Endometrial microvascular endothelial cells (primary cell): ENCODE measurements around the gene MAP2K4. TPM values are rescaled to one million over a fixed set of nuclear protein-coding genes. Genes with fewer than 3 reads are reported as not detected.
"Not testable (repeated sequence)": the region's sequence is repeated elsewhere in the genome, so short reads cannot be mapped to it uniquely, and the experiment has no call there.

Experiments
- in situ Hi-C: cut with HindIII; loops from 2 replicates; pipeline ENCODE4 v1.10.0; 2017; ENCODE audit warnings: low sequenced_read_pairs, low pct_unique_long_range_greater_than_20kb; ENCODE audit errors: inconsistent ontology term
- total RNA-seq: library from RNA; depleted of rRNA; stranded (reverse); fragments of >200 nt; gene quantifications from one replicate; pipeline ENCODE4 v1.2.3, GENCODE V29; 2015; ENCODE audit errors: inconsistent ontology term

Gene MAP2K4
- 14.7 TPM for total RNA-seq

DNA sequence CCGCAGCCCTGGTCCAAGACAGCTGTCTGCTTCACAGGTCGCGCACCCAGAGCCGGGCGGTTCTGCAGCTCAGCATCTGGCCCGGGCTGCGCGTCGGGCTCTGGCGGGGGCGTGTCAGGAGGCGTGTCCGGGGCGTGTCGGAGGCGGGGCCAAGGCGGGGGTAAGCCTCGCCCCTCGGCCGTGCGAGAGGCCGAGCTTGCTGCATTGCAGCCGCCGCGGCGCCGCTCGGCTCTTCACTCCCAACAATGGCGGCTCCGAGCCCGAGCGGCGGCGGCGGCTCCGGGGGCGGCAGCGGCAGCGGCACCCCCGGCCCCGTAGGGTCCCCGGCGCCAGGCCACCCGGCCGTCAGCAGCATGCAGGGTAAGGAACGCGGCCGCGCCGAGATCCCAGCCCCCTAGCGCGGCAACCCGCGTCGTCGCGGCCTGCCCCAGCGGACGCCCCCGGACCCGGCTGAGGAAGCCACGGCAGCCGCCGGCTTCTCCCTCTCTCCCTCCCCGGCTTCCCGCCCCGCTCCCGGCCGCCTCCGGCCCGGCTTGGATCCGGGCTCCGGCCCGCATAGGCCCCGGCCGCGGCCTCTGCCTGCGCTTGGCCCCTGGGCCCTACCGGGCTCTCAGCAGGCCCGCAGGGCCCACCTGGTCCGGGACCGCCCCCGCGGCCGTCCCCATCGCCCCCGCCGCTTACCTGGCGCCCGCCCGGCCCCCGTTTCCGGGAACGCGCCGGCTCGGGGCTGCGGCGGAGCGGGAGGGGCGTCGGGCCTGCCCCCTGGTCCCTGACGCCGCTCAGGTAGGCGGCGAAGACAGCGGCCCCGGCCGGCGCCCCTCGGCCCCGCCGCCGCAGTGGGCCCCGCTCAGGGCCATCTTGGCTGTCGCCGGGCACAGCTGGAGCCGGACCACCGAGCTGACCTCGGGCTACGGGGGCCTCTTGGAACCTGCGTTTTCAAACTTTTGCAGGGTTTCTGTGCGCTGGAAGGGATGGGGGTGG lies at the start of gene MAP2K4:
MAP2K4 (plus strand) TSS at position 236 of the 981 bp plus-strand sequence; CDS start at position 246, 10 bp downstream.
- in situ Hi-C loops: no loop called here

DNA sequence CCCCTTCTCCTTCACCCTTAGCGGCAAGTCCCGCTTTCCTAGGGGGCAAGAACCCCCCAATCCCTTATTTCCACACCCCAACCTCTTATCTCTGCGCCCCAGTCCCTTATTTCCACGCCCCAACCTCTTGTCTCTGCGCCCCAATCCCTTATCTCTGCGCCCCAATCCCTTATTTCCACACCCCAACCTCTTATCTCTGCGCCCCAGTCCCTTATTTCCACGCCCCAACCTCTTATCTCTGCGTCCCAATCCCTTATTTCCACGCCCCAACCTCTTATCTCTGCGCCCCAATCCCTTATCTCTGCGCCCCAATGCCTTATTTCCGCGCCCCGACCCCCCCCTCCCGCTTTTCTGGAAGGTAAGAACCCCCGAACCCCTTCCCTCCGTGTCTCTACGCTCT lies 47.9 kb upstream of the MAP2K4 start:
- in situ Hi-C loops: not testable (repeated sequence)

DNA sequence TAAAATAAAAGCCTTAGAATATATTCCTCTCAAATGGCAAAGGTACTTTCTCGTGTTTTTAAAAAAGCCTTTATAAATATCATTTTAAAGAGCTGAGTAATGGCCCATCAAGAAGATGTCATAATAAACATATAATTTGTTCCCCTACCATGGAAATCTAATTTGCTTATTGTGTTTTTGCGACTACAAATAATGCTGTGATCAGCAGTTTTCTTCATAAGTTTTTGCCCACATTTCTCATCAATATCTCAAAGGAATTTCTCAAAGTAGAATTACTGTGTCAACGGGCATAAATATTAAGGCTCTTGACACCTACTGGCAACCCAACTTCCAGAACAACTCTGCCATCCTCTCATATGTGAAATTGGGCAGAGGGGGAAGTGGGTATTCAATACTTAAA lies 40.9 kb upstream of the MAP2K4 start:
- in situ Hi-C loops: no loop called here

DNA sequence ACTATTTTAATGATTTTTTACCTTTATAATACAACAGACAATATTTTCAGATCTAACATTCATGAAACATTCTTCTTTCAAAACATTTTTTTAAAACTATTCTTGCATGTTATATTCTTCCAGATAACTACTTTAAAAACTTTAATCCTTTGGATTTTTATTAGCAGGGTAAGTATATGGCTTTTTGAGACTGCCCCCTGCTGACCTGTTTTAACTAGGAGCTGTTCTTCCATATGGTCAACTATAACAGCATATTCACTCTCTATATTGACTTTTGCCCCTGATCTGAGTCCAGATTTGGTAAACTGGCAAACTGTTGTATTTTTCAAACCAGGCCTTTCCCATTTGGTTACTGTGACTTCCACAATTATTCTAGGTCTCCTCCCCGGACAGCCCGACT lies 39.9 kb upstream of the MAP2K4 start:
- in situ Hi-C loops: no loop called here

DNA sequence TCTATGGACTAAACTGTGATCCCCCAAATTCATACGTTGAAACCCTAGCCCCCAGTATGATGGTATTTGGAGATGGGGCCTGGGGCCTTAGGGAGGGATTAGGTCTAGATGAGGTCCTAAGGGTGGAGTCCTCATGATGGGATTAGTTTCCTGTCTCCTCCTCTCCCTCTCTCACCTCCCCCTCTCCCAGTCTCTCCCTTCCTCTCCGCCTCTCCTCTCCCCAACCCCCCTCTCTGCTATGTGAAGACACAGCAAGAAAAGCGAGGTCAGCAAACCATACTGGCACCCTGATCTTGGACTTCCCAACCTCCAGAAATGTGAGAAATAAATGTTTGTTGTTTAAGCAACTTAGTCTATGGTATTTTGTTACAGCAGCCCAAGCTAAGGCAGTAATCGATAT lies 38.8 kb upstream of the MAP2K4 start:
- in situ Hi-C loops: no loop called here

DNA sequence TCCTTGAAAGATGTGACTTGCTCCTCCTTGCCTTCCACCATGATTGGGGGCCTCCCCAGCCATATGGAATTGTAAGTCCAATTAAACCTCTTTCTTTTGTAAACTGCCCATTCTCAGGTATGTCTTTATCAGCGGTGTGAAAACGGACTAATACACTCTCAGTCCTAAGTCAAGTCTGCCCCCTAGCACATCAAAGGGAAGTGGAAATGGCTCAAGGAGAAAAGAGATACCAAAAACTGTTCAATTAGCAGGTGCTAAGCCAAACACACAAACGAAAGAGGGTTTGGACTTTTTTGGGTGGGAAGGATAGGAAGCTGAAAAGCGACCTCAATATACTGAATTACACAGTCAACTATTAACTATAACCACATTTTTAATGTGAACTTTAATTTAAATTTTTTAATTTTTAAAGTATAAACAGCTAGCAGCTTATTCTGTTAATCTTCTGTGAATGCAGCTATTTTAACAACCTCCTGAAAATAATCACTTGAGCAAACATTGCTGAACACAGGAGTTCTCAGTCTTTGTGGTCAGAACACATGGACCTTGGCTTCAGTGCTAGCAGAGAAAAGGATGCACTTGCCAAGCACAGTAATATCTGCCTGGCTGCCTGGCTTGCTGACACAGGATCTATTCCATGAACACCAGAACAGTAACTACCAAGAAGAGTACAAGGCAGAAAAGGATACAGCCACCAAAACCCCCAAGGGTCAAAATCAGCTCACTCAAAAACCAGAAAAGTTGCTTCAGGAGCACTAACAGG lies 34.3 kb upstream of the MAP2K4 start:
- in situ Hi-C loops: no loop called here

DNA sequence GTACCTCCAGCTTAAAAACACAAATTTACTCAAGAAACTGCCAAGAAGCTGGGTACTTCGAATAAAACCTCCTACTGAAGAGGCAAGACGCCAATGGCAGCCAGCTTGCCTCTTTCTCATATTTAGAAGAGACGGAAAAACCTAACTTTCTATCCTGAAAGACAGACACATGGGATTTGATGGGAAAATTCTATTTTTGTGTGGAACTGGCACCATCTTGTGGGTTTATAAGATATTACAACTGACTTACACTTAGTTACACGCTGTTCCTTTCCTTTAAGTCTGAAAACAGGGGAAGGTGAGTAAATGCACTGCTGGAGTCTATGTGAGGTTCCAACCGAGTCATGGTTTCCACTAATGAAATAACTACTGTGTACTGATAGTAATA lies 33.7 kb upstream of the MAP2K4 start:
- in situ Hi-C loops: no loop called here

DNA sequence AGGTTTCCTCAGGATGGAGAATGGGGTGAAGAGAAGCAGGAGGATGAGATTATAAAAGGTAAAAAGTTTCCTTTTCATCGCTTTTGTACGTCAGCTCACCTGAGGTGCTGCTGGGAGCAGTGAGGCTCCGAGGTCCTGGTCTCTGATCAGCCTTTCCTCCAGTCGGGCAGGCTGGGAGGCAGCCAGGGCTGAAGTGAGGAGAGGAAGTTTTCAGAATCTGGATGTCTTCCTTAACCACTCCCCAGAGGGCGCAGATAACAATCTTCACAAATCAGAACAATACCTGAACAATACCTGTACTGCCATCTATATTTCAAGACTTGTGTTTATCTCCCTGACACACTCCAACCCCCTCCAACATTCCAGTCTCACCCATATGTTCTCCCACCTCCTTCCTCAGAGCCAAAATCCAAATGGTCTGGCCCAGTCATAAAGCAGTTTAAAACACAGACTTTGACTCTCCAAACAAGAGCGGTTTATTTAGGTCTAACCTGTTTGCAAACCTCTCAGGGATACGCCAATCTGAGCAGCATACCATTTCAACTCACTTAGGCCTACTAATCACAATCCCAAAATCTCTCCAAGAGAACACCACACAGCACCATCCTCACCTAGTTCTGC lies 30.2 kb upstream of the MAP2K4 start:
- in situ Hi-C loops: no loop called here

DNA sequence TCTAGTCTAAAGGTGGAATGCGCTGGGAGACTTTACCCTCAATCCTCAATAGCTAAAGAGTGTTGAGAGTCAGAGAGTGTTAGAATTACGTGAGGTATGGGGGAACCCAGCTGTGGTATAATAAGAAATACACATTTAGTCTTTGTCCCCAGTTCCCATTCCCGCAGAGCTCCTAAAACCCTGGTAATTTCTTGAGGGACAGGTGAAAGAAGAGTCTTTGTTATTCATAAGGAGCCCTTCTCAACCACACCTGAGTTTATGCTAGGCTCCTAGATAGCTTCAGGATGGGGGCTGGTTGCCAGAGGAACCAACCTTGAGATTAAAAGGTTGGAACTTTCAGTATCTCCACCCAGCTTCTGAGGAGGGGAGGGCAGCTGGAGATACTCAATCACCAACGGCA lies 29.2 kb upstream of the MAP2K4 start:
- in situ Hi-C loops: no loop called here

DNA sequence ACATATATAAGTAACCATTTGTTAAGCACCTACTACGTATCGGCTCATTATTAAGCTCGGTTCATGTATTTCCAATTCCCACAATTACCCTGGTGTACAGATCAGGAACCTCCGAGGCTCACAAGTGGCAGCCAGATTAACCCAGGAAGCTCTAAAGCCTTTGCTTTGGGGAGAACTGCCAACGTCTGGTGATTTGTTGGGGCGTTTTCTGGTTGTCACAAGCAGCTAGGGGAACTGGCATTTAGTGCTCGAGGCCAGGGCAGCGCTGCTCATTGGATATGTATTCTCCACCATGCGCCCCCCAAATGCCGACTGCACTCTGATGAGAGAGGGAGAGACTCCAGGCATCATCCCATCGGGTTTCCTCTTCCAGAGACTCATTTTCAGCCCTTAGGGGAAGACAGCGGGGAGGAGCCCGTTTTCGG lies 23.9 kb upstream of the MAP2K4 start:
- in situ Hi-C loops: no loop called here

DNA sequence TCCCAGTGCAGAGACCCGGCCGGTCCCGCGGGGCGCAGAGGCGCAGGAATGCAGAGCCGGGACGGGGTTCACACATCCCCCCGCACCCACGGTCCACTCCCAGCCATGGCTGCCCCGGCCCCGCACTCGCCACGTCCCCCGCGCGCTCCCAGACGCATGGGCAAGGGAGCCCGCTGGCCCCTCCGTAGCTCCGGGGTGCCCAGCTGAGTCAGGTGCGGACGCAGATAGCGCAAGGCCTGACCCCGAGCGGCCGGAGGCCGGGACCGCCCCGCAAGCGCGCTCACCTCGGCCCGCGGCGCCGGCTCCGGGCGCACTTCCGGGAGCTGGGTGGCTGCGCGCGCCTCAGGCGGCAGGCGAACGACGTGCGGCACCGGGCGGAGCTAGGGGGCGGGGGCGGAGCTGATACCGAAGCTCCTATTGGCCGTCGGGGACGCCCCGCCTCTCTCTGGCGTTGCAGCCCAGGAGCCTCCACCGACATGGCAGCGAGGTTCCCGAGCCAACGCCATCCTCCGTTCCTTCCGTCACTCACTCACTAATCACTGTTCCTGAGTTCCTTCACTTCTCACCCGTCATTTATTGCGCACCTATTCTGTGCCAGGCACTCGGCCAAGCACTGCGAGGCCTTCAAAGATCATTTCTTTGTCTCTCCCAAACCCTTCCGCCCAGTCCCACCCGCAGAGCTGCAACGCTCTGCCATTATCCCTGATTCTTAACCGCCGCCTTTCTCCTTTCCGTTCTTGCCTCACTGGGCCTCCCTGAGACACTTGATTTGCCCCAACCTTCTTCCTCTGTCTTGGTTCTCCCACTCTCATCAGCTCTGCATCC lies 23.3 kb upstream of the MAP2K4 start, which contains the start of gene ZNF18:
ZNF18 (minus strand) TSS at position 329 of the 825 bp plus-strand sequence. CDS start 4,646 bp downstream, outside the sequence.
- in situ Hi-C loops: no loop called here

DNA sequence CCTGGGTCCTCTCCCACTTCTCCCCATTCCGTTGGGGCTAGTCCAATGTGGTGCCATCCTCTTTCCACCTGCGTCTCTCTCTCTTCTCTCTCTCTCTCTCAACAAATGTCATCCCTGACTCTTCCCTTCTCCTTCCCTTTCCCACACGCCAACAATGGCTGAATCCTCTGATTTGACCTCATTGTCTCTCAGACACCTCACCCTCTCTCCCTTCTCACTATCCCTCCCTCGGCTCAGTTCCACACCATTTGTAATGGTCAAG lies 22.8 kb upstream of the MAP2K4 start:
- in situ Hi-C loops: no loop called here

DNA sequence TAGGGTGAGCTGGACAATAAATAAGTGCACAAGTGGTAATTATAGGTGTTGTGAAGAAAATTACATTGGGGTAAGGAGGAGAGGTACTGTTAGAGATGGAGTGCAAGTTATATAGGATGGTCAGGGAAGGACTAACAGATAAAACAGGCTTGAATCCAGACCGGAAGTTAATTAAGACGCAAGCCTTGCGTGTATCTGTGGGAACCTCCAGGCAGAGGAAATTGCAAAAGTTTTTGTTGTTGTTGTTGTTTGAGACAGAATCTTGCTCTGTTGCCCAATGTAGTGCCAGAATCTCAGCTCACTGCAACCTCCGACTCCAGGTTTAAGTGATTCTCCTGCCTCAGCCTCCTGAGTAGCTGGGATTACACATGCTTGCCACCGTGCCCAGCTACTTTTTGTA lies 21.0 kb upstream of the MAP2K4 start:
- in situ Hi-C loops: no loop called here

DNA sequence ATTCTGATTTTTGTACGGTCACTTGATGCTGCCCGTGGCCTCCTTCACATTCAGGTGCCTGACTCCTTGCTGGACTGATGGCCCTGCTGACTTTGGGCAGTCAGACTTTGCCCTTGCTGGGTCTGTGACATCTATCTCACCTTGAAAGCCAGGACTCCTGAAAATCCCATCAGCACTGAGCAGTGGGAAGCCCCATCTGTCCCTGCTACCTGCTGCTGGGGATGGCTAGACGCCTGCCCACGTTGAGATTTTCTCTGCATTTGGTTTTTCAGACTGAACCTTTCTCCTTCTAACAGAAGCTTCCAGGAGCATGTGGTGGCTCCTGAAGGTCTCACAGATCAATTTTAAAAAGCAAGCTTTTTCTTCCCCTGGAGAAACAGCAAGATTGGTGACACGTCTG lies 13.2 kb upstream of the MAP2K4 start:
- in situ Hi-C loops: no loop called here

DNA sequence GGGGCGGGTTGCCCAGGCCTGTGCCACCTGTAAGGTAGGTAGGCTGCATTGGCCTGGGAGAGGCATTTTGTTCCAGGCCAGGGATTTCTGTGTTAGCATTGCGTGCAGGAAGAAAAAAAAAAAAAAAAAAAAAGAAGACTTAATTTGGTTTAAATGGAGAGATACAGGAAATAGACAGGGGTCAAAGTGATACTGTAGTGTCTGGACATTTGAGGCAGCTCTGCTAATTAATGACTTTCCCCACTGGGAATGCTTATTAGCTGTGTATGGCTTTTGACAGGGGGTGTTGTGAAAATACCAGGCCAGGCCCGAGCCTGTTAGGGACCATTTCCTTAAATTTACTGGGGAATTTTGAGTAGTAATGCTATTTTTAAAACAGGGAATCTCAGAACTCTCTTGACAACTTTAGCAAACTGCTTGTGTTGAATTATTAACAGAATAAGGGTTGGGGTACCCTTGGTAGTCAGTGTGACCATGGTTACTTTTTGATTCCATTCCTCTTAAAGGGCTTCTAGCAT lies 1.0 kb downstream of the MAP2K4 start:
- in situ Hi-C loops: no loop called here

DNA sequence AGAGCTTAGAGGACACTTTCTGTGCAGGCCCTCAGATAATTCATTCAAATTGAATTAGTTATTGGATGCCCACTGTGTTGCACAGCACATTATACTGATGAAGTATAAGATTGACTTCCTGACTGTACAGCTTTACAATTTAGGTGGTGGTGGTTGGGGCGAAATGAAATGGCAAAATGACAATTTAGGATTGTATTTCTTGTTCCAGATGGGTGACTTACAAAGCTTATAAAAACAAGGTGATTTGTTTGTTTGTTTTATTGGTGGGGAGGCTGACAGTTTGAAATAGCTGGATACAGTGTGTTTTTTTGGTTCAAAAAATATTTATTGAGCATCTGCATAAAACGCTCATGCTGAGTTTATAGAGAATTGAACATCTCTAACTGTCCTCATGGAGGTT lies 1.6 kb downstream of the MAP2K4 start:
- in situ Hi-C loops: no loop called here

DNA sequence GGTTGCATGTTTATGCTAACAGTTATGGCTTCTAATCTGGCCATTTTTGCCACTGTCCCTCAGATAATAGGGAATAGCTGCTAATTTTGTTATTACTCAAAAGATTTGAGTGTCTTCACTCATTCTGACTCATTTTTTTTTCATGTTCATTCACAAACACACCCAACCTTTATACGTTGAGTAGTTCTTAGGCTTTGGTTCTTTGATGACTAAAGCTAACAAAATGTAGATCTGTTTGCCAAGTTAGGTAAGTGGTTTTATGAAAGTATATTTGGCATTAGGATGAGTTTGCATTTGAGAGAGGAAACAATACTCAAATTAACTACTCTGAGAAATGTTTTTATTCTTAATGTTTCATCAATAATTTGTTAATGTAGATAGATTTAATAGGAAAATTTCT lies 3.6 kb downstream of the MAP2K4 start:
- in situ Hi-C loops: no loop called here

DNA sequence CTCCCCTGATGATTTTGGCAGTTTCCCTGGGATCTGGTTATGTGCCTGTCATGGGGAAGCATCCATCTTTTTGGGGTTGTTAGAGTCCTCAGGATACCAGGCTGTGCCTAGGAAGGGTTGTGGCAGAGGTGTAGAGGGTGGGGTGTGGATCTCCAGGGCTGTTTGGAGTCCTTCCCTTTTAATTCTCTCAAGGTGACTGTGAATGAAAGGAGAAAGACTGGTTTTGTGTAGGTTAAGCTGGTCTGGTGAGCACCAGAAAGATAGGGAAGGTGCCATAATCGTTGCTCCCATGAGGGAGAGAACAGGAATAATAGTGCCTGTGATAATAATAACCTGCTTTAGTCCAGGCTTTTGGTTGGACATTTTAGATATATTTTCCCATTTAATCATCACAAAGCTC lies 7.0 kb downstream of the MAP2K4 start:
- in situ Hi-C loops: no loop called here

DNA sequence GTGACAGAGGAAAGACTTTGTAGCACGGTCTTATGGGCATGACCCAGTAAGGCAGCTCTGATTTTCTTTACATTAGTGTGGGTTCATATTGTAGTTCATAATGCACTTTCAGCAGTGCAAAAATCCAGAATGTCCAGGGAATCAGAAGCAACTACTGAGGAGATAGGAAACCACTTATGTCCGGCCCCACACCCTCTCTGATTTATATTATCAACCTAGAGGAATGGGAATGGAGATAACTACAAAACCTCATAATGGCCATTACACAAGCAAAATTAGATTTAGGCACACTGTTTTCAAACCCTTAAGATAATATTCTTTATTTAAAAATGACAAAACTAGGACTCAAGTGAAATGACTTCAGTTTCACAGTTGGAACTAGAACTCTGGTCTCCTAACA lies 7.9 kb downstream of the MAP2K4 start:
- in situ Hi-C loops: no loop called here
